RWPE2 (cell line): Measurements from ENCODE around the gene EMD.

Experiments used
- ATAC-seq: fragments of 200-7000 bp; cut with Tn5 transposase; 3 replicates; pipeline ENCODE4 v1.9.1; 2021; ENCODE audit warnings: low read depth
- DNase-seq: peaks from one replicate; pipeline ENCODE4 v3.0.0-alpha.2; 2020; ENCODE audit warnings: low spot score
- H3K27ac ChIP-seq: fragments of 450-650 bp; 2 replicates; pipeline ENCODE4 v1.5.1; 2017; ENCODE audit warnings: mild to moderate bottlenecking; ENCODE audit not compliant: poor library complexity, severe bottlenecking
- H3K27me3 ChIP-seq: fragments of 250-450 bp; sonication (Bioruptor Pico); 2 replicates; pipeline ENCODE4 v1.5.1; 2021; ENCODE audit warnings: mild to moderate bottlenecking, moderate library complexity; ENCODE audit not compliant: insufficient read depth, poor library complexity, severe bottlenecking
- H3K36me3 ChIP-seq: fragments of 250-450 bp; sonication (Bioruptor Pico); 2 replicates; pipeline ENCODE4 v1.5.1; 2020; ENCODE audit warnings: low read depth, mild to moderate bottlenecking, moderate library complexity
- H3K4me1 ChIP-seq: fragments of 250-450 bp; sonication (Bioruptor Pico); 2 replicates; pipeline ENCODE4 v1.5.1; 2021; ENCODE audit warnings: mild to moderate bottlenecking, moderate library complexity; ENCODE audit not compliant: insufficient read depth, poor library complexity, severe bottlenecking
- H3K4me3 ChIP-seq: fragments of 250-450 bp; sonication (Bioruptor Pico); 2 replicates; pipeline ENCODE4 v1.5.1; 2021; ENCODE audit warnings: mild to moderate bottlenecking, moderate library complexity; ENCODE audit not compliant: severe bottlenecking
- H3K9me3 ChIP-seq: fragments of 250-450 bp; sonication (Bioruptor Pico); 2 replicates; pipeline ENCODE4 v1.5.1; 2021; ENCODE audit warnings: mild to moderate bottlenecking, moderate library complexity; ENCODE audit not compliant: severe bottlenecking
- TF ChIP-seq, protein P1 (sequence below): fragments of 450-650 bp; IDR thresholded peaks from one replicate; pipeline ENCODE4 v1.5.1; 2017; ENCODE audit warnings: mild to moderate bottlenecking, moderate library complexity; ENCODE audit not compliant: poor library complexity, severe bottlenecking

Gene EMD

GRCh38 chrX:154360155-154360713, 18.9 kb upstream of the EMD start:
- H3K36me3 ChIP-seq, result peaks cover 99% of the 10 kb centered on the region
- no peak for ATAC-seq

GRCh38 chrX:154362085-154362742, 16.9 kb upstream of the EMD start:
- TF ChIP-seq, protein P1, sequence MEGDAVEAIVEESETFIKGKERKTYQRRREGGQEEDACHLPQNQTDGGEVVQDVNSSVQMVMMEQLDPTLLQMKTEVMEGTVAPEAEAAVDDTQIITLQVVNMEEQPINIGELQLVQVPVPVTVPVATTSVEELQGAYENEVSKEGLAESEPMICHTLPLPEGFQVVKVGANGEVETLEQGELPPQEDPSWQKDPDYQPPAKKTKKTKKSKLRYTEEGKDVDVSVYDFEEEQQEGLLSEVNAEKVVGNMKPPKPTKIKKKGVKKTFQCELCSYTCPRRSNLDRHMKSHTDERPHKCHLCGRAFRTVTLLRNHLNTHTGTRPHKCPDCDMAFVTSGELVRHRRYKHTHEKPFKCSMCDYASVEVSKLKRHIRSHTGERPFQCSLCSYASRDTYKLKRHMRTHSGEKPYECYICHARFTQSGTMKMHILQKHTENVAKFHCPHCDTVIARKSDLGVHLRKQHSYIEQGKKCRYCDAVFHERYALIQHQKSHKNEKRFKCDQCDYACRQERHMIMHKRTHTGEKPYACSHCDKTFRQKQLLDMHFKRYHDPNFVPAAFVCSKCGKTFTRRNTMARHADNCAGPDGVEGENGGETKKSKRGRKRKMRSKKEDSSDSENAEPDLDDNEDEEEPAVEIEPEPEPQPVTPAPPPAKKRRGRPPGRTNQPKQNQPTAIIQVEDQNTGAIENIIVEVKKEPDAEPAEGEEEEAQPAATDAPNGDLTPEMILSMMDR, result no peak
- H3K27me3 ChIP-seq, result no peaks in the 10 kb centered on the region
- no peak overlapping the region for H3K27ac ChIP-seq
- no peak overlapping the region for H3K4me3 ChIP-seq
- H3K36me3 ChIP-seq, result peaks cover 99% of the 10 kb centered on the region
- H3K9me3 ChIP-seq, result no peaks in the 10 kb centered on the region
- DNase-seq (no peak), ATAC-seq (no peak)
- no peaks in the 10 kb centered on the region for H3K4me1 ChIP-seq

More at GRCh38 chrX:154360155-154360713, 18.9 kb upstream of the EMD start:
- Histone ChIP-seq H3K27ac (no peak overlapping the region), H3K27me3 (no peaks in the 10 kb centered on the region), H3K4me1 (no peaks in the 10 kb centered on the region), H3K4me3 (no peak overlapping the region), H3K9me3 (no peaks in the 10 kb centered on the region)
- no peak for DNase-seq
- TF ChIP-seq, protein P1, result no peak

DNA sequence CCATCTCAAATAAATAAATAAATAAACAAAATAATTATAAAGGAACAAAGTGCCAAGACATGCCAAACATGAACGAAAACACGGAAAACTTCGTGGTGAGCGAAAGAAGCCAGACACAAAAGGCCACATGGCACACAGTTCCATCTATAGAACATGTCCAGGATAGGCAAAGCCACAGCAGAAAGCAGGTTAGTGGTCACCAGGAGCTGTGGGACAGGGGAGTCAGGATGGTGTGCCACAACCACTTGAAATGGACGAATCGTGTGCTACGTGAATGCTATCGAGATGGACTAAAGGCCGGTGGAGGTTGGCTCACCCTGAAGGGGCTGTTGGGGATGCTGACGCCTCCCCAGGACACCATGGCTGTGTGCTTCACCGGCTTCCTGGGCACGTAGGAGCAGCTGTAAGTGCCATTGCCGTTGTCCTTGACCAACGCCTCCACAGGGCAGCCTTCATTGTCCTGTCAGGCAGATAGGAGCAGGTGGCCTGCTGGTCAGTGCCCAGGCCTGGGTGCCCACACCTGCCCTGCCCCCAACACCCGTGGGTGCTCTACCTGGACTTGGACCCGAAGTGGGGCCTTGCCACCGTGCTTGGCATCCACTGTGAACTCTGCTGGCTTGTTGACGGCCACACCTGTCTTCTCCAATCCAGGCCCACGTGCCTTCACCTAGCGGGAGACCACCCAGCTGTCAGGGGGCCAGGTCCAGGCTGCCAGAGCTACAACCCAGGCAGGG, 15.2 kb upstream of the EMD start:
- H3K9me3 ChIP-seq, result no peaks in the 10 kb centered on the region
- H3K4me1 ChIP-seq, result peaks cover 7% of the 10 kb centered on the region
- DNase-seq (no peak), ATAC-seq (no peak)
- H3K27ac ChIP-seq, result no peak overlapping the region
- TF ChIP-seq, protein P1, result no peak
- peaks cover 99% of the 10 kb centered on the region for H3K36me3 ChIP-seq
- H3K4me3 ChIP-seq, result no peak overlapping the region
- no peaks in the 10 kb centered on the region for H3K27me3 ChIP-seq

- H3K4me1 ChIP-seq, result peaks cover 7% of the 10 kb centered on the region
- no peaks in the 10 kb centered on the region for H3K27me3 ChIP-seq
- no peaks in the 10 kb centered on the region for H3K9me3 ChIP-seq
- H3K4me3 ChIP-seq, result no peak overlapping the region
- TF ChIP-seq, protein P1, result no peak
- no peak for ATAC-seq
- DNase-seq, result no peak
- peaks cover 96% of the 10 kb centered on the region for H3K36me3 ChIP-seq
- H3K27ac ChIP-seq, result peak overlapping the region; percentile 97
These were observed 14.0 kb upstream of the EMD start for GRCh38 chrX:154365052-154365600.
